HG02571 (cell line): ENCODE data around the gene ZGLP1.

Source experiments
- ATAC-seq: cut with Tn5 transposase; IDR thresholded peaks from one replicate; pipeline ENCODE4 v1.9.1; 2021; ENCODE audit warnings: mild to moderate bottlenecking, moderate library complexity; ENCODE audit not compliant: unreplicated experiment

The ZGLP1 gene

DNA sequence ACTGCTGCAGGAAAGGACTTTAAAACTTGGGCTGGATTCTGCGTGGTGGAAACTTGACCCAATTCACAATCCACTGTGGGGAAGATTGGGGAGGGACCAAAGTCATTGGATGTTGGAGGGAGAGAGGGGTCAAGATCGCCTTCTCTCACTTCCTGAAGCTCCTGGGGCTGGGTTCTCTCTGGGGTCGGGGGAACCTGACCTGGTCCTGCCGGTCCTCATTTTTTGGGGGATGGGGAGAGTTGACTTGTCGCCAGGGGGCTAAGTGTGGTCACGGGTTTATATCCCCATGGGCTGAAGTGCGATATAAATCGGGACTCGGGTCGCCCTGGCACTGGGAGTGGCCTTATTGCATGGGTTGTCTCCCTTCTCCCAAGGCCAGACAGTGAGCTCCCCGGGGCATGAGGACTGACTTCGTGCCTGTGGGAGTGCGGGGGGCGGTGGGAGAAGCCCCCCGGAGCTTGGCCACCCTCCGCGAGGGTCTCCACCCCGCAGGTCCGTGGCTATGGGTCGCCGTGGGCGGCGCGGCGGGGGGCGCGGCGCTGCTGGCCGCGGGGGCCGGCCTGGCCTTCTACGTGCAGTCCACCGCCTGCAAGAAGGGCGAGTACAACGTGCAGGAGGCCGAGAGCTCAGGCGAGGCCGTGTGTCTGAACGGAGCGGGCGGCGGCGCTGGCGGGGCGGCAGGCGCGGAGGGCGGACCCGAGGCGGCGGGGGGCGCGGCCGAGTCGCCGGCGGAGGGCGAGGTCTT is 13.6 kb downstream of the ZGLP1 start:
- ATAC-seq = no peak

DNA sequence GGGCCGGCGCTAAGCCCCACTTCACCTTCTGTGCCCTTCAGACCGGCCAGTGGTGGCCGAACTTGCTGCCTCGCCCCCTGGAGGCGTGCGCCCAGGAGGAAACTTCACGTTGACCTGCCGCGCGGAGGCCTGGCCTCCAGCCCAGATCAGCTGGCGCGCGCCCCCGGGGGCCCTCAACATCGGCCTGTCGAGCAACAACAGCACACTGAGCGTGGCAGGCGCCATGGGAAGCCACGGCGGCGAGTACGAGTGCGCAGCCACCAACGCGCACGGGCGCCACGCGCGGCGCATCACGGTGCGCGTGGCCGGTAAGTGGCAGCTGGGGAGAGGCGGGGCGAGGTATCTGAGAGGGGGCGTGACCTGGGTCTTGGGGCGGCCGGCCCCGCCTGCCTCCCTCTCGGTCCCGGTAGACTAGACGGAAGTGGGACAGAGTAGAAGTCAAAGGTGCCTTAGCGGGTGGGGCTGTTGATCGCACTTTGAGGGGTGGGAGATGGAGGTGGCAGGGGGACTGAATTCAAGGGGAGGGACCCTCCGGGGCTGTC is 14.2 kb downstream of the ZGLP1 start:
- peak; percentile 41 for ATAC-seq

- ATAC-seq = no peak
Observed at GRCh38 chr19:10294368-10294697, 15.3 kb downstream of the ZGLP1 start.

GRCh38 chr19:10293637-10294367 is 15.8 kb downstream of the ZGLP1 start:
- ATAC-seq = no peak

GRCh38 chr19:10292789-10293636 is 16.6 kb downstream of the ZGLP1 start:
- ATAC-seq = no peak

GRCh38 chr19:10292206-10292788 is 17.3 kb downstream of the ZGLP1 start:
- no peak for ATAC-seq

- ATAC-seq = no peak
Observed at GRCh38 chr19:10291554-10292205, 17.9 kb downstream of the ZGLP1 start.

DNA sequence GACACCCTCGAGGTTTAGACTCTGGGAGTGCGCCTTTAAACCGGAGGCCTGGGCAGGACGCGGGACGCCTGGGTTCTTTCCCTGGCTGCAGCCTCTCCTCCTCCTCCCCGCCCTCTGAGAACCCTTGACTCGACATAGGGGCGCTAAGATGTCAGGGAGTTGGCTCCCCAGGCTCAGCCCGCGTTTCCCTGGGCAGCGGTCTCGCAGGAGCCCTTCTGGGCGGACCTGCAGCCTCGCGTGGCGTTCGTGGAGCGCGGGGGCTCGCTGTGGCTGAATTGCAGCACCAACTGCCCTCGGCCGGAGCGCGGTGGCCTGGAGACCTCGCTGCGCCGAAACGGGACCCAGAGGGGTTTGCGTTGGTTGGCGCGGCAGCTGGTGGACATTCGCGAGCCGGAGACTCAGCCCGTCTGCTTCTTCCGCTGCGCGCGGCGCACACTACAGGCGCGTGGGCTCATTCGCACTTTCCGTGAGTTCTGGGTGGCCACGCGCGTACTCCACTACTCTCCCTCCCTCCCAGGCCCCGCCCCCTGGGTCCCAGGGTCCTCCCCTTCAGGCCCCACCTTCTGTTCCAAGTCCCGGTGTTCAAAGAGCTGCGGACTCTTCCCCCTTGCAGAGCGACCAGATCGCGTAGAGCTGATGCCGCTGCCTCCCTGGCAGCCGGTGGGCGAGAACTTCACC is 18.6 kb downstream of the ZGLP1 start:
- no peak for ATAC-seq

GRCh38 chr19:10290357-10290875 is 19.2 kb downstream of the ZGLP1 start:
- ATAC-seq = no peak

GRCh38 chr19:10289836-10290356 is 19.7 kb downstream of the ZGLP1 start, which contains the start of gene ICAM5:
Gene ICAM5 (plus strand): TSS chr19:10289952. CDS start chr19:10290044, 92 bp downstream.
- ATAC-seq = no peak

- no peak for ATAC-seq
Observed at GRCh38 chr19:10289167-10289835, 20.3 kb downstream of the ZGLP1 start.

DNA sequence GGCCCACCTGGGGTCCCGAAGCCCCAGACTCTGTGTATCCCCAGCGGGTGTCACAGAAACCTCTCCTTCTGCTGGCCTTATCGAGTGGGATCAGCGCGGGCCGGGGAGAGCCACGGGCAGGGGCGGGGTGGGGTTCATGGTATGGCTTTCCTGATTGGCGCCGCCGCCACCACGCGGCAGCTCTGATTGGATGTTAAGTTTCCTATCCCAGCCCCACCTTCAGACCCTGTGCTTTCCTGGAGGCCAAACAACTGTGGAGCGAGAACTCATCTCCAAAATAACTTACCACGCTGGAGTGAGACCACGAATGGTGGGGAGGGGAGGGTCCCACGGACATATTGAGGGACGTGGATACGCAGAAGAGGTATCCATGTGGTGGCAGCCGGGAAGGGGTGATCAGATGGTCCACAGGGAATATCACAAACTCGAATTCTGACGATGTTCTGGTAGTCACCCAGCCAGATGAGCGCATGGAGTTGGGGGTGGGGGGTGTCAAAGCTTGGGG is 20.9 kb downstream of the ZGLP1 start:
- ATAC-seq = no peak

GRCh38 chr19:10286803-10287737 is 22.5 kb downstream of the ZGLP1 start, which contains the start of gene ICAM4:
Gene ICAM4 (plus strand): TSS chr19:10286955. CDS start chr19:10287013, 58 bp downstream.
- no peak for ATAC-seq

DNA sequence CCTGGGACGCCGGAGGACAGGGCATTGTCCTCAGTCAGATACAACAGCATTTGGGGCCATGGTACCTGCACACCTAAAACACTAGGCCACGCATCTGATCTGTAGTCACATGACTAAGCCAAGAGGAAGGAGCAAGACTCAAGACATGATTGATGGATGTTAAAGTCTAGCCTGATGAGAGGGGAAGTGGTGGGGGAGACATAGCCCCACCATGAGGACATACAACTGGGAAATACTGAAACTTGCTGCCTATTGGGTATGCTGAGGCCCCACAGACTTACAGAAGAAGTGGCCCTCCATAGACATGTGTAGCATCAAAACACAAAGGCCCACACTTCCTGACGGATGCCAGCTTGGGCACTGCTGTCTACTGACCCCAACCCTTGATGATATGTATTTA is 24.2 kb downstream of the ZGLP1 start:
- ATAC-seq = no peak

GRCh38 chr19:10284960-10285278 is 24.7 kb downstream of the ZGLP1 start:
- no peak for ATAC-seq

GRCh38 chr19:10284065-10284959 is 25.3 kb downstream of the ZGLP1 start:
- ATAC-seq = no peak
